NCI-H1694 treated with DMSO at 0.1 percent for 48 hours (cell line): ENCODE data around the gene ASAH2B.

Experiments used
- DNase-seq: peaks from one replicate; lab custom pipeline; 2025; lab: John Stamatoyannopoulos, UW

ASAH2B gene

DNA sequence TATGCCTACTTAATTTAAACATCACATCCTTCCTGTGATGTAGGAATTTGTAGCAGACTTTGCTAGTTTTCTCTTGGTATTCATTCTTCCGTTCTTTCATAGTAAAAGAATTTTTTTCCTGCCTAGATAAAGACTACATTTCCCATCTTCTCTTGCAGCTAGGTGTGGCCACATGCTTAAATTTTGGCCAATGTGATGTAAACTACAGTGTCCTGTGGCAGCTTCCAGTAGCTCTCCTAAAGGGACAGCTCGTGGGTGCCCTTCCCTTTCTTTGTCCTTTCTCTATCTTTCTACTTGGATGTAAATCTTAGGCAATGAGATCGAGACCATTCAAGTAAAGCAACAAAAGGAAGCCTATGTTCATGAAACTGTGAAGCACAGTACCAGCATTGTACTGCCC is 58.6 kb downstream of the ASAH2B start:
- DNase-seq: no peak

DNA sequence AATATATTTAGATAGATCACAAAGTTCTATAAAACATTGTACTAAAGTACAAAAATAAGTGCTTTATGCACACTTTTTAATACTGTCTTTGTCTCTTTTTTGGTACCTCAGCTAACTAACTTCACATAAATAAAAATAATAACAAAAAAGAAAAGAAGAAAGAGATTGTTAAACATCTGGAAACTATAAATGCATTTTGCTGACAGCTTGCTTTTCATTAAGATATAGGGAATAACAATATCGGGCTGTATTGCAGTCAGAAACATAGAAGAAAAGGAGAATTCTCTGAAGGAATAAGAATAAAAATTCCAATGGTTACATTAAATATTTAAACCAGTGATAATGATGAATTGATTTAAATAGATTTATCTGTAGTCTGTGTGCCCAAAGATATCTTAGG is 59.9 kb downstream of the ASAH2B start:
- no peak for DNase-seq

DNA sequence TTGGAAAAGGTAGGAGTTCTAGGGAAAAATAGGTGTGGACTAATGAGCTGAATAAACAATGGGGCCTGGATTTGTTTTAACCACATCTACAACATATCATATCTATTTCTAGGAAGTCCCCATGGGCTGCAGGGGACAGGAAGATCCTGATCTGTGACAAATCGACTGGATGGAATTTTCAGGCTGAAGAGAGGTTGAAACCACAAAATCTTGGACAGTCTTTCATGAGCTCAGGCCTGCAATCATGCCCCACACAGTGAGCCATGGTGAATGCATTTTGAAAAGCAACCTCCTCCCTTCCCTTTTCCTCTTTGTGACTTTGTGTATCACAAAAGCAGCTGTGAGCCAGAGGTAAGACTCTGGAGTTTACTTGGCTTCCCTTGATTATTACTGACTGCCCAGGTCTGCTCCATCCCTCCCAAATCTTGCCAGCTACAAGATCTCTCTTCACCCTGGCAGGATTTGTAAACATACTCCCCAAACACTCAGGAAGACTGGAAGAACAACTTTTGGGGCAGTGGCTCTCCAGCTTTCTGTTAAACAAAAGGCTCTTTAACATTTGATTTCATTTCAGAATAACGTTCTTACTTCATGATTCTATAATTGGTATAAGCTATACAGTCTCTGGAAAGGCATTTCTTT is 66.4 kb downstream of the ASAH2B start:
- no peak for DNase-seq

DNA sequence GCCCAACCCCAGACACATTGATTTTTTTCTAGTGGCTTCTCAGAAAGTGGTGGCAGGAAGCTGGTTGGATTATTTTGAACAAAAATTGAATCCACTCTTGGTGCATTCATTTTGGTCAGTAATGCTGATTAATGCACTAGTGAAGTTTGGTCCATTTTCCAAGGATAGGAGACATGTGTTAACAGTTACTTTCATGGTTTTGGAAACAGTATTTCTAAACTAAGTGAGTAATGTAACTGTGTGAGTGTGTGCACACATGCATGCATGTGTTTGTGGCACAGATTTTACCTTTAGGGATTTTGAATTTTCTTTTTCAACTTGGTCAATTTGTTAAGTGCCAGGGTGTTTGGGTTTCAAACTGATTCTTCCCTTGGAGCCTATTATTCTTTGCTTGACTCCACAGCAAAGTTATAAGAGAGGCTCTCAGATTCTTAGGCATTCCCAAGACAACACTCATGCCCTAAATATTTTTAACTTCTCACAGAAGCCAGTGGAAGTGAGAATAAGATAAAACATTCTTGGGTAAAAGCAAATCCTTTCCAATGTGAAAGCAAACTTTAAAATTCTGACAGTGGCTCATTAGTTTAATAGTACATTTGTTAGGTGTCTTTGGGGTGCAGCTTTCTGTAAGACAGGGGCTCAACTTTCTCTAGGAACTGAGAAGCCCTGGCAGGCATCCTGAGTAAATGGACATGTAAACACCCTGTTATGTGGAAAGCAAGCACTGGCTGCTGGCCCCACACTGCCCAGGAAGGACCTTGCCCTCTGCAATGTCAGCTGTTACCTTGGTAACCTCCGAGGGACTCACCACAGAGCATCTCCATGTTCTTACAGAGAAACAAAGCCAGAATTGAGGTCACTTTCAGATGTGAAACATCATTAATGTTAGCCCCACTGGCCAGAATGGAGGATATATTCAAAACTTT is 68.4 kb downstream of the ASAH2B start:
- DNase-seq: no peak
